Activated CD4-positive, alpha-beta T cell treated with anti-CD3 and anti-CD28 coated beads, Interleukin-2, amount 50 U/mL, for 24 hours (primary cell): ENCODE measurements around the gene RPL13.
"Not testable (repeated sequence)": the region's sequence is repeated elsewhere in the genome, so short reads cannot be mapped to it uniquely, and the experiment has no call there.

Experiments used
- DNase-seq, 2 donors: peaks; one replicate each; pipeline ENCODE4 v3.0.0-alpha.2; 2020; ENCODE audit warnings: low read depth in 1 of 2, low spot score in 1 of 2

Gene RPL13

GRCh38 chr16:89576153-89577054 is 15.9 kb downstream of the RPL13 start:
- DNase-seq, result no peak

DNA sequence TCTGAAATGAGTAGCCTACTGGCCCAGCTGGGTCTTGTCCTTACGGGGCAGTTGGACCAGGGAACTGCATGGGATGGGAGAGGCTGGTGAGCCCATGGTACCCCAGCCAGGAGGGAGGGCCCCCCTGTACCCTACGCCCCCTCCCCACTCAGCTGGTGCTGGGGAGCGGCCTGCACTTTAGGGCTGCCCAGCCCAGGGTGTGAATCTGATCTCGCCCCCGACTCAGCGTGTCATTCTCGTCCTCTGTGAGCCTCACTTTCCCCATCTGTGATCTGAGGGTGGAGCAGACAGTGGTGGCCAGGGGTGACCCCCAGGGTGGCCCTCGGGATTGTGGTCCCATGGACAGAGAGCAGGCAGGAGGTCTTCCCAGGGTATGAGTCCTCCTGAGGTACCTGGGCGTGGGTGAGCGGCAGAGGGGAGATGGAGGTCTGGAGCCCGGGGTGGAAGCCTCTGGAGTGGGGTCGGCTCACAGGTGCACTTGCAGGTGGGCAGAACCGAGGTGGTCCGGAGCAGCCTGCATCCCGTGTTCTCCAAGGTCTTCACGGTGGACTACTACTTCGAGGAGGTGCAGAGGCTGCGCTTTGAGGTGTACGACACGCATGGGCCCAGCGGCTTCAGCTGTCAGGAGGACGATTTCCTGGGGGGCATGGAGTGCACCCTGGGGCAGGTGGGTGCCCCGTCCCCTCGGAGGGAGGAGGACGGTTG is 16.7 kb downstream of the RPL13 start:
- no peak for DNase-seq

DNA sequence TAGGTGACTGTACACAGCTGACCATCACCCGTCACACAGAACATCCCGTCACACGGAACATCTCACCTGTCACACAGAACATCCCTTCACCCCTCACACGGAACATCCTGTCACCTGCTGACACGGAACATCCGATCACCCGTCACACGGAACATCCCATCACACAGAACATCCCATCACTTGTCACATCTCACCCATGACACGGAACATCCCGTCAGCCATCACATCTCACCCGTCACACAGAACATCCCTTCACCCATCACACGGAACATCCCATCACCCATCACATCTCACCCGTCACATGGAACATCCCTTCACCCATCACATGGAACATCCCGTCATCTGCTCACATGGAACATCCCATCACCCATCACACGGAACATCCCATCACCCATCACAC is 18.9 kb downstream of the RPL13 start:
- DNase-seq, result no peak

DNA sequence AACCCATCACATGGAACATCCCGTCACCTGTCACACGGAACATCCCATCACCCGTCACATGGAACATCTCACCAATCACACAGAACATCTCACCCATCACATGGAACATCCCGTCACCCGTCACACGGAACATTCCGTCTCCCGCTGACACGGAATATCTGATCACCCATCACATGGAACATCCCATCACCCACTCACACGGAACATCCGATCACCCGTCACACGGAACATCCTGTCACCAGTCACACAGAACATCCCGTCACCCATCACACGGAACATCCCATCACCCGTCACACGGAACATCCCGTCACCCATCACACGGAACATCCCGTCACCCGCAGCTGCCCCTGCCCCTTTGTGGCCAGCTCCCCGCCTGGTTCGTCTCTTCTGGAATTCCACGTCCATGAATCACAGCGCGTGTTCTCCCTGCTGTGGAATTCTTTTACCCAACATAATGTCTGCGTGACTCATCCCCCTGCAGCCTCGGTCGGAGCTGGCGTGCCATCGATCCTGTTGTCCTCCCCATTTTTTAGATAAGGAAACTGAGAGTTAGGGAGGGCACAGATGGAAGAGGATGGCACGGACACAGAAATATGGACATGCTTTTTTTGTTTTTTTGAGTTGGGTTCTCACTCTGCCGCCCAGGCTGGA is 20.7 kb downstream of the RPL13 start:
- DNase-seq, result no peak

GRCh38 chr16:89581861-89582563 is 21.5 kb downstream of the RPL13 start:
- no peak for DNase-seq

DNA sequence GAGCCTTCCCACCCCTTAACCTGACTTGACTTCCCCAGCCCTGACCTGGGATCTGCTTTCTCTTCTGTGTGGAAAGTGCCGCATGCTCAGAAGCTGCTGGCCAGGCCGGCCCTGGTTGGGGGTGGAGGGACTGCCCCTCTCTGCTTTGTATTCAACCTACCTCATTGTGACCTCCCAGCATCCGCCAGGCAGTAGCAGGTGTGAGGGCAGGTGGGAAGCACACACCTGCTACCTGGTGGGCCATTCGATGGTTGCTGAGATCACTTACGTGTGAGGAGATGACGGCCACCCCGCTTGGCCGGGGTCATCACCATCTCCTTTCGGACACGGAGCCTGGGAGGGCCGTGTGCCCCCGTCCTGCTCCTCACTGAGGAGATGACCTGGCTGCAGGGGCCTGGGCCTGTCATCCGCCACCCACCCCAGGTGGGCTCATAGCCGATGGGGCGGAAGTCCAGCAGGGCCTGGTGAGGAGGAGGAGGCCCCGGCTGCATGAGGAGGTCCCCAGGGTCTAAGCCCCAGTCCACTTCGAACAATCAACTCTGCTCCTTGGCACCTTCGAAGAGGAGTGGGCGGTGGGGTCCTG is 22.2 kb downstream of the RPL13 start:
- no peak for DNase-seq

DNA sequence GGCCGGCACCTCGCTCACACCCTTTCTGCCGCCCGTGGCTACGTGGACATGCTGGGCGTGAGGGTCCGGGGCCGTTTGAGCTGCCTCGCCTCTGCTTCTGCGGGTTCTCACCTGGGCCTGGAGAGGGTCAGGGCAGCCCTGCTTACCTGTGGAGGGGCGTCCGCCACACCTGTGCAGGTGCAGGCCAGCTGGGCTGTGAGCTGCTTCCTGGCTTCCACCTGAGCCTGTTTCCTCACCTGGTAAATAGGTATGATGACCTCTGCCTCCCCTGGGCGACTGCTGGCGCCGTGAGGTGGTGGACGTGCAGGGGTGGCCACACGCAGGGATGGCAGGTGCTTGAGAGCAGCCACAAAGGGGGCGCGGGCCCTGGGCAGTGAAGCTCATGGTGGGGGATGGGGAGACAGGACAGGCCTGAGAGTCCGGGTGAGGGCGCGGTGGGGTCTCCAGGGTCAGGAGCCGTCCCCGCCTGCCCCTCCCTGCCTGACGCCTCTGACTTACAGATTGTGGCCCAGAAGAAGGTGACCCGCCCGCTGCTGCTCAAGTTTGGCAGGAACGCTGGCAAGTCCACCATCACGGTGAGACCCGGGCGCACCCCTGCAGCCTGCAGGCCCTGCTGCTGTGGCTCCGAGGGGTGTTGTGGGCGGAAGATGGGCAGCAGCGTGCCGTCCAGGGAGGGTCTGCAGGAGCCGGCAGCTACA is 22.9 kb downstream of the RPL13 start:
- DNase-seq, result no peak

GRCh38 chr16:89583895-89584644 is 23.6 kb downstream of the RPL13 start:
- DNase-seq, result no peak

- DNase-seq, result no peak
These were observed 24.5 kb downstream of the RPL13 start for GRCh38 chr16:89584768-89585549.

GRCh38 chr16:89586218-89586617 is 25.7 kb downstream of the RPL13 start:
- no peak for DNase-seq

GRCh38 chr16:89586853-89587252 is 26.4 kb downstream of the RPL13 start:
- no peak for DNase-seq

- not testable (repeated sequence) for DNase-seq
These were observed 27.2 kb downstream of the RPL13 start for GRCh38 chr16:89587676-89588075.

- no peak for DNase-seq
These were observed 28.1 kb downstream of the RPL13 start for GRCh38 chr16:89588413-89589109.

- no peak for DNase-seq
These were observed 28.9 kb downstream of the RPL13 start for GRCh38 chr16:89589241-89589926.

DNA sequence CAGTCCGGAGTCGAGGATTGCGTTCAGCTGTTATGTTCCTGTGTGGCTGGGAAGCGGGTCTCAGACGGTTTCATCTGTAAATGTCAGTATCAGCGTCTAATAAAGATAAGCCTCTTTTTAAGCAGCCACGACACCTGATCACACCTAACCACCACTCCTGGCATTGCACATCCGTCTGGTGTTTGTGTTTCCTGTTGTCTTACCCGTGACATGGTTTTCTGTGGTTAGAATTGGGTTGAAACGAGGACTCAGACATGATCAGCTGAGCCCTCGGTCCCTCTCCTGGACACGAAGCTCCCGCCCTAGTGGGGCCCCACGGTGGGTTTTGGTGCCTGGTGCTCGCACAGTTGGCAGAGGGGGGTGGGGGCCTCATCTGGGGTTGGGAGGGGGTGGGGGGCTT is 33.4 kb downstream of the RPL13 start:
- DNase-seq, result no peak

DNA sequence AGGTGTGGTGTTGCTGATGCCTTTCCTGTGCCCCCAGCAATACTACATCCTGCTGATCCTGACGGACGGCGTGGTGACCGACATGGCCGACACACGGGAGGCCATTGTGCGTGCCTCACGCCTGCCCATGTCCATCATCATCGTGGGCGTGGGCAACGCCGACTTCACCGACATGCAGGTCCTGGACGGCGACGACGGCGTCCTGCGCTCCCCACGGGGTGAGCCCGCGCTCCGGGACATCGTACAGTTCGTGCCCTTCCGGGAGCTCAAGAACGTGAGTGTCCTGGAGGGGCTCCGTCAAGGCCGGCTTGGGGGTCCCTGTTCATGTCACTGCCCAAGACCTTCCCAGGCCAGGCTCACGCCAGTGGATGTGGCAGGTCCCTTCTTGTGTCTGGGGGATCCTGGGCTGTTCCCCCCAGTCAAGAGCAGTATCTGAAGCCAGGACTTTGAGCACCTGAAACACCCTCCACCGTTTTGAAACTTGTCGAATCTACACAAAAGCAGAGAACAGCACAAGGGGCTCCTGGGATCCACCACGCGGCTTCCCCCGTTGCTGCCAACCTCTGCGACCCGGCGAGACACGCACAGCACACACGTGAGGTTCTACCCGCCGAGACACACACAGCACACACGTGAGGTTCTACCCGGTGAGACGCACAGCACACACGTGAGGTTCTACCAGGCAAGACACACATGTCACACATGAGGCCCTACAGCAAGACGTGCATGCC is 35.0 kb downstream of the RPL13 start:
- DNase-seq, result no peak
